Smooth muscle cell (in vitro differentiated cells): Measurements from ENCODE around the gene PIAS1. TPM values are rescaled to one million over a fixed set of nuclear protein-coding genes. Genes with fewer than 3 reads are reported as not detected.

Source experiments
- DNase-seq: peaks from one replicate; lab custom pipeline; 2025; ENCODE audit not compliant: unreplicated experiment; lab: John Stamatoyannopoulos, UW
- H2AFZ ChIP-seq: fragments of 200-600 bp; sonication (generic); 2 replicates; pipeline ENCODE4 v1.6.0; 2016; ENCODE audit warnings: antibody characterized with exemption, low read depth, mild to moderate bottlenecking
- H3F3A ChIP-seq: fragments of 200-600 bp; sonication (generic); 2 replicates; pipeline ENCODE4 v1.6.0; 2017; ENCODE audit warnings: antibody characterized with exemption, low read depth
- H3K27ac ChIP-seq: fragments of 200-600 bp; sonication (generic); 2 replicates; pipeline ENCODE4 v1.5.1; 2016; ENCODE audit warnings: low read depth, mild to moderate bottlenecking
- H3K27me3 ChIP-seq: fragments of 200-600 bp; sonication (generic); 2 replicates; pipeline ENCODE4 v1.6.1; 2016; ENCODE audit warnings: low read depth, mild to moderate bottlenecking
- H3K36me3 ChIP-seq: fragments of 200-600 bp; sonication (generic); 2 replicates; pipeline ENCODE4 v1.5.1; 2016; ENCODE audit warnings: low read depth
- H3K4me1 ChIP-seq: fragments of 200-600 bp; sonication (generic); 2 replicates; pipeline ENCODE4 v1.5.1; 2016; ENCODE audit warnings: low read depth
- H3K4me2 ChIP-seq: fragments of 200-600 bp; sonication (generic); 2 replicates; pipeline ENCODE4 v1.6.0; 2016; ENCODE audit warnings: mild to moderate bottlenecking
- H3K4me3 ChIP-seq: fragments of 200-600 bp; sonication (generic); 2 replicates; pipeline ENCODE4 v1.5.1; 2016; ENCODE audit warnings: mild to moderate bottlenecking
- H3K79me2 ChIP-seq: fragments of 200-600 bp; sonication (generic); 2 replicates; pipeline ENCODE4 v1.6.0; 2016; ENCODE audit warnings: low read depth, mild to moderate bottlenecking
- H3K9ac ChIP-seq: fragments of 200-600 bp; sonication (generic); 2 replicates; pipeline ENCODE4 v1.6.0; 2016; ENCODE audit warnings: low read depth
- H3K9me3 ChIP-seq: fragments of 200-600 bp; sonication (generic); replicated peaks from 2 replicates; pipeline ENCODE4 v1.5.1; 2016; ENCODE audit warnings: low read depth
- H4K20me1 ChIP-seq: fragments of 200-600 bp; sonication (generic); 2 replicates; pipeline ENCODE4 v1.6.0; 2016; ENCODE audit warnings: low read depth
- CTCF ChIP-seq: fragments of 200-600 bp; sonication (generic); IDR thresholded peaks from 2 replicates; pipeline ENCODE4 v1.5.1; 2017; ENCODE audit warnings: borderline replicate concordance, mild to moderate bottlenecking, antibody characterized with exemption; ENCODE audit not compliant: insufficient read depth, poor library complexity, severe bottlenecking
- WGBS: methylation state at CpG from one replicate; pipeline ENCODE4 v1.1.7; 2016; ENCODE audit warnings: low lambda C conversion rate; 5-methylcytosine and 5-hydroxymethylcytosine counted together
- polyA plus RNA-seq: library from polyadenylated mRNA; unstranded; fragments of >200 nt; fragmentation: Nextera tagmentation; extraction: Ambion mirVana; gene quantifications from 2 replicates; pipeline ENCODE4 v1.2.1, GENCODE V29; 2016
- total RNA-seq: library from RNA; depleted of rRNA; stranded (reverse); fragments of >200 nt; gene quantifications from 2 replicates; pipeline ENCODE4 v1.2.3, GENCODE V29; 2014

The PIAS1 gene
- total and polyA plus RNA-seq, 2 experiments from 2014 or later = 46.4 to 56.1 TPM

- Histone ChIP-seq H3K9me3 (no peaks in the 10 kb centered on the region), H3K27ac (no peak overlapping the region), H3K79me2 (no peaks in the 10 kb centered on the region), H3K4me2 (no peak overlapping the region), H3K9ac (no peak overlapping the region), H3K4me3 (no peak overlapping the region), H3K4me1 (no peaks in the 10 kb centered on the region), H4K20me1 (no peaks in the 10 kb centered on the region), H2AFZ (no peak overlapping the region), H3K27me3 (no peaks in the 10 kb centered on the region), H3K36me3 (peaks cover 5% of the 10 kb centered on the region), H3F3A (no peaks in the 10 kb centered on the region)
- no peak for DNase-seq
- TF ChIP-seq CTCF = no peak
- 100% methylated on average over 4 of the region's 4 CpGs for WGBS
Observed at GRCh38 chr15:68173119-68173518, 119.0 kb downstream of the PIAS1 start.

GRCh38 chr15:68175526-68175925 lies 121.4 kb downstream of the PIAS1 start:
- no peak overlapping the region for H3K4me3 ChIP-seq
- no peaks in the 10 kb centered on the region for H3K4me1 ChIP-seq
- WGBS = 98% methylated on average over 2 of the region's 2 CpGs
- H3K27me3 ChIP-seq = no peaks in the 10 kb centered on the region
- TF ChIP-seq CTCF = no peak
- H3K36me3 ChIP-seq = no peaks in the 10 kb centered on the region
- H3K9me3 ChIP-seq = no peaks in the 10 kb centered on the region
- no peak for DNase-seq
- H3K27ac ChIP-seq = no peak overlapping the region
- no peak overlapping the region for H3K9ac ChIP-seq
- no peaks in the 10 kb centered on the region for H4K20me1 ChIP-seq
- no peaks in the 10 kb centered on the region for H3F3A ChIP-seq
- no peaks in the 10 kb centered on the region for H3K79me2 ChIP-seq
- no peak overlapping the region for H2AFZ ChIP-seq
- H3K4me2 ChIP-seq = no peak overlapping the region

DNA sequence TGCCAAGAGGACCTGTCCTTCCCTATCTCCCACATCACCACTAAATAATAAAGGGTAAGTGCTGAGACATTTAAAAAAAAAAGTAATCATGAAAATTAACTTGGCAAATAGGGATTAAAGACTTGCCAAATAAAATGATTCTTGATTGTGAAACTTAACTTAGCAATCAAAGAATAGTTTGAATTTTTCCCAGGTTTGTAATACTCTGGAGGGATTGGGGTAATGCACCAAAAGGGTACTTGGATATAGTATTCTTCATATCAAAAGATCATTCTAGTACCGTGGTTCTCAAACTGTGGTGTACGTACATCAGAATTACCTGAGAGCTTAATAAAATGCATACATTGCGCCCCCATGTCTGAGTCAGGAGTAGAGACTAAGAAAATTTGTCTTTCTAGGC lies 122.5 kb downstream of the PIAS1 start:
- H3K4me3 ChIP-seq = no peak overlapping the region
- no peak for TF ChIP-seq CTCF

GRCh38 chr15:68177742-68178141 lies 123.6 kb downstream of the PIAS1 start:
- no peaks in the 10 kb centered on the region for H3K4me1 ChIP-seq
- no peak overlapping the region for H3K27ac ChIP-seq
- H3K4me2 ChIP-seq = no peak overlapping the region

More for the DNA sequence above, 122.5 kb downstream of the PIAS1 start:
- H3K27ac ChIP-seq = no peak overlapping the region
- no peak for DNase-seq
- H3F3A ChIP-seq = no peaks in the 10 kb centered on the region
- 99% methylated on average over 3 of the region's 3 CpGs for WGBS
- H2AFZ ChIP-seq = no peak overlapping the region
- H3K79me2 ChIP-seq = no peaks in the 10 kb centered on the region
- no peaks in the 10 kb centered on the region for H4K20me1 ChIP-seq
- H3K4me2 ChIP-seq = no peak overlapping the region
- no peaks in the 10 kb centered on the region for H3K27me3 ChIP-seq
- no peak overlapping the region for H3K9ac ChIP-seq
- H3K4me1 ChIP-seq = no peaks in the 10 kb centered on the region
- no peaks in the 10 kb centered on the region for H3K9me3 ChIP-seq
- peaks cover 3% of the 10 kb centered on the region for H3K36me3 ChIP-seq

More at GRCh38 chr15:68177742-68178141, 123.6 kb downstream of the PIAS1 start:
- H3K36me3 ChIP-seq = peaks cover 6% of the 10 kb centered on the region
- no peaks in the 10 kb centered on the region for H3K79me2 ChIP-seq
- DNase-seq = no peak
- H3K4me3 ChIP-seq = no peak overlapping the region
- no peak overlapping the region for H2AFZ ChIP-seq
- no peaks in the 10 kb centered on the region for H3F3A ChIP-seq
- H3K9me3 ChIP-seq = no peaks in the 10 kb centered on the region
- TF ChIP-seq CTCF = no peak
- no peaks in the 10 kb centered on the region for H3K27me3 ChIP-seq
- no peak overlapping the region for H3K9ac ChIP-seq
- no peaks in the 10 kb centered on the region for H4K20me1 ChIP-seq
